OCI-LY3 (cell line): ENCODE results near the gene HPS4.

Experiments
- H2AFZ ChIP-seq: fragments of 200-600, 300-600 bp; shearing (Covaris generic); 2 replicates; pipeline ENCODE4 v1.6.0; 2014; ENCODE audit warnings: antibody characterized with exemption, low read depth, low read length
- H3K27ac ChIP-seq: fragments of 200-600, 300-600 bp; sonication (generic); 2 replicates; pipeline ENCODE4 v1.5.1; 2014; ENCODE audit warnings: mild to moderate bottlenecking, low read length, moderate library complexity, mixed read lengths
- H3K27me3 ChIP-seq: fragments of 200-600, 300-600 bp; sonication (generic); 2 replicates; pipeline ENCODE4 v1.6.1; 2014; ENCODE audit warnings: low read depth, low read length, mixed read lengths
- H3K36me3 ChIP-seq: fragments of 200-600, 300-600 bp; sonication (generic); replicated peaks from 2 replicates; pipeline ENCODE3; 2014; ENCODE audit warnings: low read depth, low read length, mixed read lengths
- H3K4me1 ChIP-seq: fragments of 300-600, 200-600 bp; sonication (generic); 2 replicates; pipeline ENCODE4 v1.6.1; 2014; ENCODE audit warnings: low read length, mixed read lengths
- H3K4me2 ChIP-seq: fragments of 200-600, 300-600 bp; sonication (generic); 2 replicates; pipeline ENCODE4 v1.6.1; 2014; ENCODE audit warnings: low read length, mixed read lengths
- H3K4me3 ChIP-seq: fragments of 300-600, 200-600 bp; sonication (generic); 2 replicates; pipeline ENCODE4 v1.5.1; 2014; ENCODE audit warnings: antibody characterized with exemption, mild to moderate bottlenecking, low read length, moderate library complexity
- H3K79me2 ChIP-seq: fragments of 300-600, 200-600 bp; shearing (Covaris generic); 2 replicates; pipeline ENCODE4 v1.6.1; 2014; ENCODE audit warnings: mild to moderate bottlenecking, low read length, mixed read lengths
- H3K9ac ChIP-seq: fragments of 300-600, 200-600 bp; shearing (Covaris generic); 2 replicates; pipeline ENCODE4 v1.6.0; 2014; ENCODE audit warnings: mild to moderate bottlenecking, low read length, moderate library complexity
- H3K9me3 ChIP-seq: fragments of 200-600, 300-600 bp; shearing (Covaris generic); 2 replicates; pipeline ENCODE4 v1.6.1; 2014; ENCODE audit warnings: low read length, mixed read lengths; ENCODE audit not compliant: insufficient read depth
- H4K20me1 ChIP-seq: fragments of 200-600, 300-600 bp; sonication (generic); 2 replicates; pipeline ENCODE4 v1.6.1; 2016; ENCODE audit warnings: low read length, mixed read lengths; ENCODE audit not compliant: insufficient read depth
- CTCF ChIP-seq: fragments of 200-600, 300-600 bp; sonication (generic); IDR thresholded peaks from 2 replicates; pipeline ENCODE4 v1.5.1; 2014; ENCODE audit warnings: antibody characterized with exemption, low read length, low read depth
- EZH2phosphoT487 ChIP-seq: fragments of 200-600 bp; shearing (Covaris generic); IDR thresholded peaks from 2 replicates; pipeline ENCODE4 v1.6.1; 2018; ENCODE audit warnings: antibody characterized with exemption, mixed run types, low read depth

Gene HPS4

DNA sequence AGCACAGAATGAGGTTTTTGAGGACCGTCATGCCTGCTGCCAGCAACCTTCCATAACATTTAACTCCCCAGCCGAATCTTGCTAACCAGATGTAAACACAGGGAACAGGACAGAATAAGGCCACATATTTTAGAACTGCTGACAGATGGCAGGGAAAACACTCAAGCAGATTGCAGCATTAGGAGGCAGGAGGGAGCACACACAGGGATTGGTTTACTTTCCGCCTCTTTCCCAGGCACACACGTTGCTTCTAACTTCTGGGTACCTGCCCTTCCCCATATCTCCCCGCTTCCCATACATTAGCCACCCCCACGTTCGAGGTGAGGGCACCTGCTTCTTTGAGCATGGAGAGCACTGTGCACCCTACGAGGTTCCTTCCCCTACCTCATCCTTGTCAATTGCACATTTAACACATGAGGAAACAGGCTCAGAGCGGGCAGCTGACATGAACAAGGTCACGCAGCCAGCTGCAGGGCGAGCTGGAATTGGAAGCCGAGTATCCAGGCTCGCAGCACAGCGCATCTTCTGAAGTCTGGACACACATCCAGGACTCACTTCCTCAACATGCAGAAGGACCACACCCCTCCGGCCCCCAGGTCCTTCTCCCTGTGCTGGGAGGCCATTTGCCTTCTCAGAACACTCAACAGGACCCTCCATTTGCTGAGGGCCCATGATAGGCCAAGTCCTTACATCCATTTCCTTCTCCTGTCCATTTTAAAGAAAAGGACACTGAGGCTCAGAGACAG lies 35.8 kb downstream of the HPS4 start:
- no peak overlapping the region for H3K9ac ChIP-seq
- TF ChIP-seq CTCF, result no peak
- no peak for TF ChIP-seq EZH2phosphoT487

DNA sequence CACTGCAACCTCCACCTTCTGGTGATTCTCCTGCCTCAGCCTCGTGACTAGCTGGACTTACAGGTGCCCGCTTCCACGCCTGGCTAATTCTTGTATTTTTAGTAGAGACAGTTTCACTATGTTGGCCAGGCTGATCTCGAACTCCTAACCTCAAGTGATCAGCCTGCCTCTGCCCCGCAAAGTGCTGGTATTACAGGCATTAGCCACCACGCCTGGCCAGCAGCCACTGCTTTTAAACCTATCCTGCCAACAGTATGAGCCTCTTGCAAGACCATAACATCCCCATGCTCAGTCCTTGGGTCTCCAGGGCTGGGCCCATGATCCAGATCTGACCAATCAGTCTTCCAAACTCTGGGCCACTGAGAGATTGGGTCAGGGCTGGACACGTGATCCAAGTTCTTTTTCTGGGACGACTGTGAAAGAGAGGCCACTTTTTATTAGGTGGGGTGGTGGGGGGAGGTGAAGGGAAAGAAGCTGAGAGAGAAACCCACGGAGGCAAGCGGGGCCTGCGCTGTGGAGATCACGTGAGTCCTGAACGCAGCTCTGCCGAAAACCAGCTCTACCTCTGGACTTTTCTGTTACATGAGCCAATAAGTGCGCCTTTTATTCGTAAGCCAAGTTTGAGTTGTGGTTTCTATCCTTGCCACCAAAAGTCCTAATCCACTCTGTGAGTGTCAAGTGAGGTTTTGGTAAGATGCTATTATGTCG lies 36.6 kb downstream of the HPS4 start:
- Histone ChIP-seq H3K9me3 (no peaks in the 10 kb centered on the region), H3K4me3 (no peak overlapping the region), H3K79me2 (peaks cover 27% of the 10 kb centered on the region), H3K27ac (no peak overlapping the region), H3K4me2 (no peak overlapping the region), H2AFZ (no peak overlapping the region), H3K27me3 (no peaks in the 10 kb centered on the region), H4K20me1 (peaks cover 32% of the 10 kb centered on the region), H3K9ac (no peak overlapping the region), H3K4me1 (peaks cover 7% of the 10 kb centered on the region), H3K36me3 (peaks cover 56% of the 10 kb centered on the region)
- no peak for TF ChIP-seq EZH2phosphoT487
- no peak for TF ChIP-seq CTCF

More for the DNA sequence above, 35.8 kb downstream of the HPS4 start:
- H2AFZ ChIP-seq, result no peak overlapping the region
- no peaks in the 10 kb centered on the region for H3K4me1 ChIP-seq
- H3K27me3 ChIP-seq, result no peaks in the 10 kb centered on the region
- H3K4me2 ChIP-seq, result no peak overlapping the region
- H3K79me2 ChIP-seq, result peaks cover 19% of the 10 kb centered on the region
- peaks cover 25% of the 10 kb centered on the region for H4K20me1 ChIP-seq
- peaks cover 54% of the 10 kb centered on the region for H3K36me3 ChIP-seq
- no peak overlapping the region for H3K4me3 ChIP-seq
- H3K27ac ChIP-seq, result no peak overlapping the region
- H3K9me3 ChIP-seq, result no peaks in the 10 kb centered on the region

DNA sequence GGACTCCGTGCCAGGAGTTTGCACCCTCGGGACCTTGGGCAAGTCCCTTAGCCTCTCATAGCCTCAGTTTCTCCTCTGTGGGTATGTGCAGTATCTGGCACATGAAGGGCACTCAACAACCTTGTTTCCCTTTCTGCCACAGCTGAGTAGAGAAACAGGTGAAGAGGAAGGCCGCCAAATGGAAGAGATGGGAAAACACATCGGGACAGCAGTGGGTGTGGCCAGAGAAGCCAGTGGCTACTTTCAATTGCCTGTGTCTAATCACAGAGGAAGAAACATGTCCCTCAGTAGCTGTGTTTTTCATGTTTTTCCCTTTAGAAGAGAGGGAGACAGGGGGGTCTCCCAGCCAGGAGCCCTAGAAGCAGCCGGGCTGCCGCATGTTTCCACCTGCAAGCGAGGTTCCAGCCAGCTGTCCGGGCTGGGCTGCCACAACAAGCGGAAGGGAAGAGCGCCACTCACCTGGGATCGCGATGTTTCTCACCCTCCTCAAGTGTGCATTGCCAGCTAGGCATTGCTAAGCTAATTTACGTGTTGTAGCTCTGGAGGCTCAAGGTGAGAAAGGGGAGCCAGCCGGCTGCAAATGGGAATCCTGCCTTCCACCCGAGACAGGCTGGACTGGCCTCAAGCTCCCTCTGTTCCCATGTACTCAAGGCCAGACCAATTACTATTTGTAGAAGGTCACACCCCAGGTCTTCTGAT lies 37.9 kb downstream of the HPS4 start:
- H3K4me3 ChIP-seq, result no peak overlapping the region
- no peak overlapping the region for H3K27ac ChIP-seq

More for the DNA sequence above, 37.9 kb downstream of the HPS4 start:
- no peak overlapping the region for H3K4me2 ChIP-seq
- H3K27me3 ChIP-seq, result no peaks in the 10 kb centered on the region
- peaks cover 56% of the 10 kb centered on the region for H3K36me3 ChIP-seq
- peaks cover 40% of the 10 kb centered on the region for H3K79me2 ChIP-seq
- H3K4me1 ChIP-seq, result peaks cover 14% of the 10 kb centered on the region
- no peak overlapping the region for H3K9ac ChIP-seq
- no peak overlapping the region for H2AFZ ChIP-seq
- H3K9me3 ChIP-seq, result no peaks in the 10 kb centered on the region
- H4K20me1 ChIP-seq, result peaks cover 44% of the 10 kb centered on the region
- TF ChIP-seq CTCF, result no peak
- no peak for TF ChIP-seq EZH2phosphoT487
